ENCODE results near the gene PLEKHA6. TPM values are rescaled to one million over a fixed set of nuclear protein-coding genes. Genes with fewer than 3 reads are reported as not detected.
"Not testable (repeated sequence)": the region's sequence is repeated elsewhere in the genome, so short reads cannot be mapped to it uniquely, and the experiment has no call there.

The PLEKHA6 gene
- total RNA-seq, 1 experiment from 2014 or later: 0.30 TPM

GRCh38 chr1:204317170-204317569, 42.6 kb downstream of the PLEKHA6 start:
- H3K4me2 ChIP-seq (ENCODE audit: low read depth, low read length, poor library complexity, severe bottlenecking): no peak overlapping the region
- no peak overlapping the region for H3K4me3 ChIP-seq (ENCODE audit: low read length)
- no peaks in the 10 kb centered on the region for H3K36me3 ChIP-seq (ENCODE audit: insufficient read depth, low read length)
- H3K9me2 ChIP-seq (replicated peaks; ENCODE audit: insufficient read depth, low read length): no peaks in the 10 kb centered on the region
- no peaks in the 10 kb centered on the region for H4K20me1 ChIP-seq (ENCODE audit: insufficient read depth, low read depth, low read length)
- no peak overlapping the region for H2AFZ ChIP-seq (ENCODE audit: low read length)
- no peak overlapping the region for H3K9ac ChIP-seq (ENCODE audit: low read length)
- DNase-seq: no peak
- H3K79me2 ChIP-seq (ENCODE audit: low read length): no peaks in the 10 kb centered on the region
- no peaks in the 10 kb centered on the region for H3K4me1 ChIP-seq (ENCODE audit: low read length)
- H3K27me3 ChIP-seq (ENCODE audit: low read length): no peaks in the 10 kb centered on the region
- no peaks in the 10 kb centered on the region for H3K9me3 ChIP-seq (ENCODE audit: low read length)
- H3K27ac ChIP-seq (ENCODE audit: low read length): no peak overlapping the region

GRCh38 chr1:204316164-204316563, 43.6 kb downstream of the PLEKHA6 start:
- H4K20me1 ChIP-seq (ENCODE audit: insufficient read depth, low read depth, low read length): no peaks in the 10 kb centered on the region
- H3K4me1 ChIP-seq (ENCODE audit: low read length): no peaks in the 10 kb centered on the region
- H3K4me3 ChIP-seq (ENCODE audit: low read length): no peak overlapping the region
- H3K9me2 ChIP-seq (replicated peaks; ENCODE audit: insufficient read depth, low read length): no peaks in the 10 kb centered on the region
- no peaks in the 10 kb centered on the region for H3K36me3 ChIP-seq (ENCODE audit: insufficient read depth, low read length)
- H3K9me3 ChIP-seq (ENCODE audit: low read length): no peaks in the 10 kb centered on the region
- no peaks in the 10 kb centered on the region for H3K27me3 ChIP-seq (ENCODE audit: low read length)
- DNase-seq: no peak
- H3K9ac ChIP-seq (ENCODE audit: low read length): no peak overlapping the region
- no peaks in the 10 kb centered on the region for H3K79me2 ChIP-seq (ENCODE audit: low read length)
- H2AFZ ChIP-seq (ENCODE audit: low read length): no peak overlapping the region
- no peak overlapping the region for H3K27ac ChIP-seq (ENCODE audit: low read length)
- no peak overlapping the region for H3K4me2 ChIP-seq (ENCODE audit: low read depth, low read length, poor library complexity, severe bottlenecking)

GRCh38 chr1:204314893-204315658, 44.7 kb downstream of the PLEKHA6 start:
- Histone ChIP-seq H3K27me3 (ENCODE audit: low read length) (no peaks in the 10 kb centered on the region), H3K79me2 (ENCODE audit: low read length) (no peaks in the 10 kb centered on the region), H3K9me2 (replicated peaks; ENCODE audit: insufficient read depth, low read length) (no peaks in the 10 kb centered on the region), H3K27ac (ENCODE audit: low read length) (no peak overlapping the region), H3K4me3 (ENCODE audit: low read length) (no peak overlapping the region), H2AFZ (ENCODE audit: low read length) (no peak overlapping the region), H3K9me3 (ENCODE audit: low read length) (no peaks in the 10 kb centered on the region), H4K20me1 (ENCODE audit: insufficient read depth, low read depth, low read length) (no peaks in the 10 kb centered on the region), H3K9ac (ENCODE audit: low read length) (no peak overlapping the region), H3K4me1 (ENCODE audit: low read length) (no peaks in the 10 kb centered on the region), H3K36me3 (ENCODE audit: insufficient read depth, low read length) (no peaks in the 10 kb centered on the region), H3K4me2 (ENCODE audit: low read depth, low read length, poor library complexity, severe bottlenecking) (no peak overlapping the region)
- no peak for DNase-seq

GRCh38 chr1:204314171-204314892, 45.4 kb downstream of the PLEKHA6 start:
- Histone ChIP-seq H3K27ac (ENCODE audit: low read length) (no peak overlapping the region), H3K36me3 (ENCODE audit: insufficient read depth, low read length) (no peaks in the 10 kb centered on the region), H2AFZ (ENCODE audit: low read length) (no peak overlapping the region), H3K9me3 (ENCODE audit: low read length) (no peaks in the 10 kb centered on the region), H3K9me2 (replicated peaks; ENCODE audit: insufficient read depth, low read length) (no peaks in the 10 kb centered on the region), H3K9ac (ENCODE audit: low read length) (no peak overlapping the region), H3K27me3 (ENCODE audit: low read length) (no peaks in the 10 kb centered on the region), H3K4me2 (ENCODE audit: low read depth, low read length, poor library complexity, severe bottlenecking) (no peak overlapping the region), H4K20me1 (ENCODE audit: insufficient read depth, low read depth, low read length) (no peaks in the 10 kb centered on the region), H3K4me1 (ENCODE audit: low read length) (no peaks in the 10 kb centered on the region), H3K79me2 (ENCODE audit: low read length) (no peaks in the 10 kb centered on the region), H3K4me3 (ENCODE audit: low read length) (no peak overlapping the region)
- no peak for DNase-seq

GRCh38 chr1:204313675-204314074, 46.1 kb downstream of the PLEKHA6 start:
- Histone ChIP-seq H3K27me3 (ENCODE audit: low read length) (no peaks in the 10 kb centered on the region), H3K9me3 (ENCODE audit: low read length) (no peaks in the 10 kb centered on the region), H3K9me2 (replicated peaks; ENCODE audit: insufficient read depth, low read length) (no peaks in the 10 kb centered on the region), H3K4me1 (ENCODE audit: low read length) (no peaks in the 10 kb centered on the region), H2AFZ (ENCODE audit: low read length) (no peak overlapping the region), H3K4me2 (ENCODE audit: low read depth, low read length, poor library complexity, severe bottlenecking) (no peak overlapping the region), H3K9ac (ENCODE audit: low read length) (no peak overlapping the region), H3K36me3 (ENCODE audit: insufficient read depth, low read length) (no peaks in the 10 kb centered on the region), H3K79me2 (ENCODE audit: low read length) (no peaks in the 10 kb centered on the region), H3K27ac (ENCODE audit: low read length) (no peak overlapping the region), H3K4me3 (ENCODE audit: low read length) (no peak overlapping the region), H4K20me1 (ENCODE audit: insufficient read depth, low read depth, low read length) (no peaks in the 10 kb centered on the region)
- DNase-seq: peak; percentile 52

- not testable (repeated sequence) for H3K4me1 ChIP-seq (ENCODE audit: low read length); H3K4me2 ChIP-seq (ENCODE audit: low read depth, low read length, poor library complexity, severe bottlenecking); H3K79me2 ChIP-seq (ENCODE audit: low read length); H3K27ac ChIP-seq (ENCODE audit: low read length); H2AFZ ChIP-seq (ENCODE audit: low read length); H3K9ac ChIP-seq (ENCODE audit: low read length); H4K20me1 ChIP-seq (ENCODE audit: insufficient read depth, low read depth, low read length); H3K9me2 ChIP-seq (replicated peaks; ENCODE audit: insufficient read depth, low read length); H3K27me3 ChIP-seq (ENCODE audit: low read length); H3K9me3 ChIP-seq (ENCODE audit: low read length); H3K4me3 ChIP-seq (ENCODE audit: low read length); H3K36me3 ChIP-seq (ENCODE audit: insufficient read depth, low read length); DNase-seq
Observed at GRCh38 chr1:204310970-204311369, 48.8 kb downstream of the PLEKHA6 start.

GRCh38 chr1:204308023-204308628, 51.6 kb downstream of the PLEKHA6 start:
- H3K4me3 ChIP-seq (ENCODE audit: low read length): no peak overlapping the region
- no peaks in the 10 kb centered on the region for H3K4me1 ChIP-seq (ENCODE audit: low read length)
- H3K9me3 ChIP-seq (ENCODE audit: low read length): no peaks in the 10 kb centered on the region
- DNase-seq: no peak
- H3K36me3 ChIP-seq (ENCODE audit: insufficient read depth, low read length): no peaks in the 10 kb centered on the region
- no peaks in the 10 kb centered on the region for H3K79me2 ChIP-seq (ENCODE audit: low read length)
- no peaks in the 10 kb centered on the region for H3K27me3 ChIP-seq (ENCODE audit: low read length)
- no peak overlapping the region for H3K9ac ChIP-seq (ENCODE audit: low read length)
- H2AFZ ChIP-seq (ENCODE audit: low read length): no peak overlapping the region
- H3K27ac ChIP-seq (ENCODE audit: low read length): no peak overlapping the region
- no peak overlapping the region for H3K4me2 ChIP-seq (ENCODE audit: low read depth, low read length, poor library complexity, severe bottlenecking)
- H4K20me1 ChIP-seq (ENCODE audit: insufficient read depth, low read depth, low read length): no peaks in the 10 kb centered on the region
- H3K9me2 ChIP-seq (replicated peaks; ENCODE audit: insufficient read depth, low read length): no peaks in the 10 kb centered on the region

- H3K79me2 ChIP-seq (ENCODE audit: low read length): no peaks in the 10 kb centered on the region
- H2AFZ ChIP-seq (ENCODE audit: low read length): no peak overlapping the region
- H3K36me3 ChIP-seq (ENCODE audit: insufficient read depth, low read length): no peaks in the 10 kb centered on the region
- no peak for DNase-seq
- H3K4me1 ChIP-seq (ENCODE audit: low read length): no peaks in the 10 kb centered on the region
- H3K27ac ChIP-seq (ENCODE audit: low read length): no peak overlapping the region
- H3K9me3 ChIP-seq (ENCODE audit: low read length): no peaks in the 10 kb centered on the region
- H3K4me3 ChIP-seq (ENCODE audit: low read length): no peak overlapping the region
- no peaks in the 10 kb centered on the region for H3K9me2 ChIP-seq (replicated peaks; ENCODE audit: insufficient read depth, low read length)
- no peak overlapping the region for H3K9ac ChIP-seq (ENCODE audit: low read length)
- no peak overlapping the region for H3K4me2 ChIP-seq (ENCODE audit: low read depth, low read length, poor library complexity, severe bottlenecking)
- H3K27me3 ChIP-seq (ENCODE audit: low read length): no peaks in the 10 kb centered on the region; the same call in 1 of the 2 replicates
- H4K20me1 ChIP-seq (ENCODE audit: insufficient read depth, low read depth, low read length): no peaks in the 10 kb centered on the region
Observed at GRCh38 chr1:204307334-204307883, 52.3 kb downstream of the PLEKHA6 start.

Measured in Karpas-422 (cell line).